ENCODE data around the gene CXXC5. TPM values are rescaled to one million over a fixed set of nuclear protein-coding genes. Genes with fewer than 3 reads are reported as not detected.

CXXC5 gene
- total and polyA plus RNA-seq, 7 donors, result 15.7 to 30.0 (median 19.9) TPM

GRCh38 chr5:139662617-139663016 lies 14.5 kb downstream of the CXXC5 start:
- 79 to 86% methylated on average over 9 of the region's 9 CpGs for WGBS, 2 donors
- Histone ChIP-seq H3K4me1 (peaks cover 0 to 74% (median 66%) of the 10 kb centered on the region in 4 donors), H3K27ac (peak overlapping the region; percentile 92 to 95 (median 94)), H3K9me3 (no peaks in the 10 kb centered on the region), H3K36me3 (no peaks in the 10 kb centered on the region), H3K27me3 (no peaks in the 10 kb centered on the region), H3K4me3 (no peak overlapping the region)
- TF ChIP-seq POLR2A (IDR thresholded peaks at IDR 0.05) (no peak), POLR2AphosphoS5 (IDR thresholded peaks at IDR 0.05) (no peak), CTCF (IDR thresholded peaks at IDR 0.05) (no peak)
- intact Hi-C loops (cut with DNase I), result no loop called here
- no peak for DNase-seq

GRCh38 chr5:139663207-139664085 lies 15.3 kb downstream of the CXXC5 start:
- no peak overlapping the region for H3K4me3 ChIP-seq
- no peaks in the 10 kb centered on the region for H3K9me3 ChIP-seq
- H3K36me3 ChIP-seq, result no peaks in the 10 kb centered on the region
- peak overlapping the region; percentile 21 to 95 (median 94) for H3K27ac ChIP-seq
- peaks cover 0 to 74% (median 65%) of the 10 kb centered on the region in 4 donors for H3K4me1 ChIP-seq
- intact Hi-C loops (cut with DNase I), result no loop called here
- no peak for DNase-seq
- H3K27me3 ChIP-seq, result no peaks in the 10 kb centered on the region
- TF ChIP-seq POLR2AphosphoS5 (IDR thresholded peaks at IDR 0.05) (no peak), CTCF (IDR thresholded peaks at IDR 0.05) (no peak), POLR2A (IDR thresholded peaks at IDR 0.05) (no peak), EP300 (IDR thresholded peaks at IDR 0.05) (no peak)
- 86 to 92% methylated on average over 14 of the region's 14 CpGs for WGBS, 2 donors

GRCh38 chr5:139664086-139664693 lies 16.0 kb downstream of the CXXC5 start:
- Histone ChIP-seq H3K4me1 (peaks cover 0 to 74% (median 65%) of the 10 kb centered on the region in 4 donors), H3K27ac (peak overlapping the region; percentile 88 to 95 (median 92)), H3K4me3 (no peak overlapping the region), H3K9me3 (no peaks in the 10 kb centered on the region), H3K36me3 (no peaks in the 10 kb centered on the region), H3K27me3 (no peaks in the 10 kb centered on the region)
- no peak for TF ChIP-seq POLR2AphosphoS5 (IDR thresholded peaks at IDR 0.05)
- TF ChIP-seq EP300 (IDR thresholded peaks at IDR 0.05), result no peak
- no peak for TF ChIP-seq POLR2A (IDR thresholded peaks at IDR 0.05)
- TF ChIP-seq CTCF (IDR thresholded peaks at IDR 0.05), result no peak
- WGBS, 2 donors, result 57 to 80% methylated on average over 9 of the region's 9 CpGs
- DNase-seq, result peak; percentile 82
- intact Hi-C loops (cut with DNase I), result no loop called here

- no peaks in the 10 kb centered on the region for H3K36me3 ChIP-seq
- intact Hi-C loops (cut with DNase I), result no loop called here
- DNase-seq, result no peak
- H3K27me3 ChIP-seq, result no peaks in the 10 kb centered on the region
- TF ChIP-seq CTCF (IDR thresholded peaks at IDR 0.05) (no peak), EP300 (IDR thresholded peaks at IDR 0.05) (no peak), POLR2AphosphoS5 (IDR thresholded peaks at IDR 0.05) (no peak), POLR2A (IDR thresholded peaks at IDR 0.05) (no peak)
- peaks cover 0 to 74% (median 62%) of the 10 kb centered on the region in 4 donors for H3K4me1 ChIP-seq
- H3K27ac ChIP-seq, result peak overlapping the region; percentile 88 to 95 (median 92)
- 77 to 91% methylated on average over 15 of the region's 15 CpGs for WGBS, 2 donors
- H3K4me3 ChIP-seq, result no peak overlapping the region
- no peaks in the 10 kb centered on the region for H3K9me3 ChIP-seq
These were observed 16.7 kb downstream of the CXXC5 start for GRCh38 chr5:139664727-139665351.

Measured in sigmoid colon (tissue), 7 donors.